Measurements from ENCODE around the gene HHAT.

DNA sequence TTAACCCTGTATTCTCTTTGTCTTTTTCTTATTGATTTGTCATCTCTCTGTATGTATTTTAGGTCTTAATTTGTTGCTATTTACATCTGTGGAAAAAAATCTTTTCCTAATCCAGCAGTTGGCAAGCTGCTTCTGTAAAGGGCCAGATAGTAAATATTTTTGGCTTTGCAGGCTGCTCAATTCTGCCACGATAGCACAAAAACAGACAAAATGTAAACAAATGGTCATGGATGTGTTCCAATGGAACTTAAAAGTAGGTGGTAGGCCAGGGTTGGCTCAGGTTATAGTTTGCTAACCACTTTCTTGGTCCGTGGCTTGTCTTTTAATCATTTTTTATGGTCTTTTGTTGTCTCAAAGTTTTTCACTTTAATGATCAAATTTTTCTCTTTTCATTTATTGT is 371.8 kb downstream of the HHAT start:
- TF ChIP-seq, protein P1, sequence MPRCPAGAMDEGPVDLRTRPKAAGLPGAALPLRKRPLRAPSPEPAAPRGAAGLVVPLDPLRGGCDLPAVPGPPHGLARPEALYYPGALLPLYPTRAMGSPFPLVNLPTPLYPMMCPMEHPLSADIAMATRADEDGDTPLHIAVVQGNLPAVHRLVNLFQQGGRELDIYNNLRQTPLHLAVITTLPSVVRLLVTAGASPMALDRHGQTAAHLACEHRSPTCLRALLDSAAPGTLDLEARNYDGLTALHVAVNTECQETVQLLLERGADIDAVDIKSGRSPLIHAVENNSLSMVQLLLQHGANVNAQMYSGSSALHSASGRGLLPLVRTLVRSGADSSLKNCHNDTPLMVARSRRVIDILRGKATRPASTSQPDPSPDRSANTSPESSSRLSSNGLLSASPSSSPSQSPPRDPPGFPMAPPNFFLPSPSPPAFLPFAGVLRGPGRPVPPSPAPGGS (IDR thresholded peaks at IDR 0.05) = no peak
- TF ChIP-seq CTCF (IDR thresholded peaks at IDR 0.05) = no peak
- TF ChIP-seq BHLHE40 (IDR thresholded peaks at IDR 0.05; ENCODE audit: low read depth, low read length) = no peak
- no peak for TF ChIP-seq ZC3H11A (IDR thresholded peaks at IDR 0.05)
- TF ChIP-seq, protein P2, sequence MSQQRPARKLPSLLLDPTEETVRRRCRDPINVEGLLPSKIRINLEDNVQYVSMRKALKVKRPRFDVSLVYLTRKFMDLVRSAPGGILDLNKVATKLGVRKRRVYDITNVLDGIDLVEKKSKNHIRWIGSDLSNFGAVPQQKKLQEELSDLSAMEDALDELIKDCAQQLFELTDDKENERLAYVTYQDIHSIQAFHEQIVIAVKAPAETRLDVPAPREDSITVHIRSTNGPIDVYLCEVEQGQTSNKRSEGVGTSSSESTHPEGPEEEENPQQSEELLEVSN (IDR thresholded peaks at IDR 0.05; ENCODE audit: borderline replicate concordance, low read depth) = no peak
- TF ChIP-seq MAX (IDR thresholded peaks at IDR 0.05) = no peak
